ENCODE results near the gene AK1.

- TF ChIP-seq TAF1 (IDR thresholded peaks at IDR 0.05; ENCODE audit: borderline replicate concordance, insufficient read depth, low read length): no peak
- TF ChIP-seq POLR2AphosphoS5 (IDR thresholded peaks at IDR 0.05; ENCODE audit: low read depth, low read length): no peak
Observed at GRCh38 chr9:127847833-127848755, 29.4 kb downstream of the AK1 start.
